ENCODE results near the gene PCDH1.

The PCDH1 gene

DNA sequence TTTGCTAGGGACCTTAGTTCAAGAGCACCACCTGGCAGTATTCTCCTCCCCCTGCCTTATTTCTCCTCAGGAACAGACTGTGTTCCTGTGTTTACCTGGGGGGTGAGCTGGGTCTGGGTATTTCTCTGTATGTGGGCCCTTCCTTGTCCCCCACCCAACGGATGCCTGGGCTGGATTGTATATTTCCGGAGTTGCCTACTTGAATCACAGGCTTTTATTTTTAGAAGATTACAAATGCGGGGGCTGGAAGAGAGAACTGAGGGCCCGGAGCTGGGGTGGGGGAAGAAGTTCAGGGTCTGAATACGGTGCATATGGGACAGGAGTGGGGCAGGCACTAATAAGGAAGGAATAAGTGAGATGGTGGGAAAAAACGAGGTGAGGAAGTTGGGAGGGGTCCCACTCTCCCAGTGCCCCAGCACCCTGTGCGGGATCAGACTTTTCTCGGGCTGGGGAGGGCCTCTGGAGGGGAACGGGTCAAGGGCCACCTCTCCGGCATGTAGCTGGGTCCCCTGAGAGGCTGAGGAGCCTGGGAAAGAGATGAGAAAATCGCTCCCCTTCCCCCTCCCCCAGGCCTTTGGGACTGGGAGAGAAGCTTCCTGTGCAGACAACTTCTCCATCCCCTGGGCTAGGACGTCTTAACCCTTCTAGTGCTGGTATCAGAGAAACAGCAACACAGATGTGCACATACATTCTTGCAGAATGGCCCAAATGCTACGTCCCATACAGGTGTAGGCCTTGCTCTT, 42.1 kb downstream of the PCDH1 start:
- Histone ChIP-seq H3K4me1 (ENCODE audit: control extremely low read depth in 1 of 4, control insufficient read depth in 4 of 4, insufficient read depth in 4 of 4, low read length in 3 of 4) (peaks cover 1 to 56% (median 26%) of the 10 kb centered on the region in 4 experiments), H3K36me3 (ENCODE audit: control insufficient read depth in 4 of 4, insufficient read depth in 4 of 4, low read length in 3 of 4) (no peaks in the 10 kb centered on the region), H3K4me3 (ENCODE audit: control insufficient read depth in 1 of 7, extremely low read depth in 1 of 7, insufficient read depth in 4 of 7, low read depth in 2 of 7, low read length in 6 of 7) (peak overlapping the region in 4 of 7 experiments; percentile 8 to 56 (median 34)), H3K27me3 (replicated peaks in 2 of 5; ENCODE audit: control insufficient read depth in 4 of 5, insufficient read depth in 5 of 5, low read length in 4 of 5) (peaks cover 0 to 2% (median 0%) of the 10 kb centered on the region in 5 experiments), H3K27ac (ENCODE audit: insufficient read depth in 1 of 2, low read depth in 1 of 2, low read length in 2 of 2, poor library complexity in 1 of 2, severe bottlenecking in 2 of 2) (no peak overlapping the region), H3K9me3 (ENCODE audit: control extremely low read depth in 1 of 5, control insufficient read depth in 4 of 5, insufficient read depth in 2 of 5, low read depth in 1 of 5, low read length in 4 of 5) (no peaks in the 10 kb centered on the region)
- ChIA-PET POLR2A (no interaction called here), CTCF (interaction anchor here (0.7 to 3.2 kb wide), 5 partner anchors 9 to 43 kb away, joined by 3 to 12 read pairs (median 6); partner anchors contain the start of gene PCDH1)
- DNase-seq, result peak in 2 of 3 donors; percentile 44 to 57
- WGBS (ENCODE audit: insufficient coverage), result 13% methylated on average over 12 of the region's 13 CpGs

DNA sequence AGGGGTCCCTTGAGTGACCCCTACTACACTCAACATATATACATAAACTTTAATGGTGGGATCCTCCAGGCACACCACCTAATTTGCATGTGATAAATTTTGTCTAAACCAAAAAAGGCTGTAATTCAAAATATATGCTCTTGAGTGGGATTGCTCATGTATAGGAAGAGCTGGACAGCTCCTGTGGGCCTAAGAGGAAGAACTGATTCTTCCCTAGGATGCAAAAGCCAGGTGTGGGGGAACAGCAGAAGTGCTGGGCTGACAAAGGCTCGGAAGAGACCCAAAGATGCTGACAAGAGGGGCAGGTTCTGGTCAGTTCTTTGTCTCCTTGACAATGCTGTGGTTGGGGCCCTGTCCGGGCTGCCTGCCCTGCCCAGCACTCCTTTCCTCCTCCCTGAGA, 43.9 kb downstream of the PCDH1 start:
- Histone ChIP-seq H3K9me3 (ENCODE audit: control extremely low read depth in 1 of 5, control insufficient read depth in 4 of 5, insufficient read depth in 2 of 5, low read depth in 1 of 5, low read length in 4 of 5) (no peaks in the 10 kb centered on the region), H3K27ac (ENCODE audit: insufficient read depth in 1 of 2, low read depth in 1 of 2, low read length in 2 of 2, poor library complexity in 1 of 2, severe bottlenecking in 2 of 2) (no peak overlapping the region), H3K4me1 (ENCODE audit: control extremely low read depth in 1 of 4, control insufficient read depth in 4 of 4, insufficient read depth in 4 of 4, low read length in 3 of 4) (peaks cover 1 to 50% (median 26%) of the 10 kb centered on the region in 4 experiments), H3K4me3 (ENCODE audit: control insufficient read depth in 1 of 7, extremely low read depth in 1 of 7, insufficient read depth in 4 of 7, low read depth in 2 of 7, low read length in 6 of 7) (no peak overlapping the region), H3K36me3 (ENCODE audit: control insufficient read depth in 4 of 4, insufficient read depth in 4 of 4, low read length in 3 of 4) (no peaks in the 10 kb centered on the region), H3K27me3 (replicated peaks in 2 of 5; ENCODE audit: control insufficient read depth in 4 of 5, insufficient read depth in 5 of 5, low read length in 4 of 5) (peaks cover 0 to 2% (median 0%) of the 10 kb centered on the region in 5 experiments)
- DNase-seq, result no peak
- ChIA-PET POLR2A (no interaction called here), CTCF (interaction anchor here (3.2 kb wide), 1 partner anchor 45 kb away, joined by 12 read pairs; the partner anchor contains the start of gene PCDH1)
- WGBS (ENCODE audit: insufficient coverage), result 60% methylated on average over 1 of the region's 2 CpGs

DNA sequence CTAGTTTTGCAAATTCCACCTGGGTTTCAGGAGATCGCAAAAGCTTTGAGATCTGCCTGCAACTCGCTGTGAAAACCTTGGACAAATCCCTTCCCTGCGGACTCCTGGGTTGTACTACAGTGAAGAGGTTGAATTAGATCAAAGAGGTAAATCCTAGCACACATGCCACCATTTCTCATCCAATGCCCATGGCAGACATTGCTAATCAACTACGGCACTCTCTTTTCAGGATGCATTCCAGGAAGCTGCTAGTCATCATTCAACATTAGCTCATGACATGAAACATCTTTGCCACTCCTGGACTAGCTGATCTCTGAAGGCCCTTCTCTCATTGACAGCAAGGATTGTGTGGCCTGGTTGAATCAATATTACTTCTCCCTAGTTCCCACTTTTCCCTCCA, 46.1 kb downstream of the PCDH1 start:
- H3K4me3 ChIP-seq (ENCODE audit: control insufficient read depth in 1 of 7, extremely low read depth in 1 of 7, insufficient read depth in 4 of 7, low read depth in 2 of 7, low read length in 6 of 7), result no peak overlapping the region
- peaks cover 0 to 2% (median 0%) of the 10 kb centered on the region in 5 experiments for H3K27me3 ChIP-seq (replicated peaks in 2 of 5; ENCODE audit: control insufficient read depth in 4 of 5, insufficient read depth in 5 of 5, low read length in 4 of 5)
- ChIA-PET POLR2A (no interaction called here), CTCF (interaction anchor here (0.6 to 0.9 kb wide), 3 partner anchors 19 to 163 kb away, joined by 3 read pairs; no protein-coding TSS in a partner anchor)
- DNase-seq, result no peak
- H3K27ac ChIP-seq (ENCODE audit: insufficient read depth in 1 of 2, low read depth in 1 of 2, low read length in 2 of 2, poor library complexity in 1 of 2, severe bottlenecking in 2 of 2), result no peak overlapping the region
- H3K9me3 ChIP-seq (ENCODE audit: control extremely low read depth in 1 of 5, control insufficient read depth in 4 of 5, insufficient read depth in 2 of 5, low read depth in 1 of 5, low read length in 4 of 5), result no peaks in the 10 kb centered on the region
- H3K36me3 ChIP-seq (ENCODE audit: control insufficient read depth in 4 of 4, insufficient read depth in 4 of 4, low read length in 3 of 4), result no peaks in the 10 kb centered on the region
- 93% methylated on average over 3 of the region's 4 CpGs for WGBS (ENCODE audit: insufficient coverage)
- H3K4me1 ChIP-seq (ENCODE audit: control extremely low read depth in 1 of 4, control insufficient read depth in 4 of 4, insufficient read depth in 4 of 4, low read length in 3 of 4), result peaks cover 1 to 36% (median 25%) of the 10 kb centered on the region in 4 experiments

DNA sequence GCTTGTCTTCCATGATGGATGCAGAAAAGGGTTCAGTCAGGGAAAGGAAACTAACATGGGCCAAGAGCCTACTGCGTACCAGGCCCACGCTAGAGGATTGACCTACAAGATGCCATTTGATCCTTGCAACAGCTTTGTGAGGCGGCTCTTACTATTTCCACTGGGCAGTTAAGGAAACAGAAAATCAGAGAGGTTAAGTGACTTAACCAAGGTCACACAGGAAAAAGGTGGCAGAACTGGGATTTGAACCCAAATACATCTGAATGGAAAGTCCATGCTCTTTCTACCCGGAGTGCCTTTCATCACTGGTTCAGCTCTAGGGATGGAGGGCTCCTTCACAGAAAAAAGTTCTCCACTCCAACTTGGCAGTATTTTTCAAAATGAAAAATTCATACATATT, 50.0 kb downstream of the PCDH1 start:
- POLR2A ChIA-PET, result no interaction called here
- H3K36me3 ChIP-seq (ENCODE audit: control insufficient read depth in 4 of 4, insufficient read depth in 4 of 4, low read length in 3 of 4), result no peaks in the 10 kb centered on the region
- 78% methylated on average over 4 of the region's 4 CpGs for WGBS (ENCODE audit: insufficient coverage)
- H3K9me3 ChIP-seq (ENCODE audit: control extremely low read depth in 1 of 5, control insufficient read depth in 4 of 5, insufficient read depth in 2 of 5, low read depth in 1 of 5, low read length in 4 of 5), result no peaks in the 10 kb centered on the region
- no peak overlapping the region for H3K4me3 ChIP-seq (ENCODE audit: control insufficient read depth in 1 of 7, extremely low read depth in 1 of 7, insufficient read depth in 4 of 7, low read depth in 2 of 7, low read length in 6 of 7)
- DNase-seq, result no peak
- H3K27me3 ChIP-seq (replicated peaks in 2 of 5; ENCODE audit: control insufficient read depth in 4 of 5, insufficient read depth in 5 of 5, low read length in 4 of 5), result peaks cover 0 to 5% (median 0%) of the 10 kb centered on the region in 5 experiments
- no peak overlapping the region for H3K27ac ChIP-seq (ENCODE audit: insufficient read depth in 1 of 2, low read depth in 1 of 2, low read length in 2 of 2, poor library complexity in 1 of 2, severe bottlenecking in 2 of 2)
- CTCF ChIA-PET, result interaction anchor here (0.9 to 7.5 kb wide), 4 partner anchors 14 to 51 kb away, joined by 3 to 51 read pairs (median 4); no protein-coding TSS in a partner anchor
- H3K4me1 ChIP-seq (ENCODE audit: control extremely low read depth in 1 of 4, control insufficient read depth in 4 of 4, insufficient read depth in 4 of 4, low read length in 3 of 4), result peaks cover 0 to 12% (median 6%) of the 10 kb centered on the region in 4 experiments

DNA sequence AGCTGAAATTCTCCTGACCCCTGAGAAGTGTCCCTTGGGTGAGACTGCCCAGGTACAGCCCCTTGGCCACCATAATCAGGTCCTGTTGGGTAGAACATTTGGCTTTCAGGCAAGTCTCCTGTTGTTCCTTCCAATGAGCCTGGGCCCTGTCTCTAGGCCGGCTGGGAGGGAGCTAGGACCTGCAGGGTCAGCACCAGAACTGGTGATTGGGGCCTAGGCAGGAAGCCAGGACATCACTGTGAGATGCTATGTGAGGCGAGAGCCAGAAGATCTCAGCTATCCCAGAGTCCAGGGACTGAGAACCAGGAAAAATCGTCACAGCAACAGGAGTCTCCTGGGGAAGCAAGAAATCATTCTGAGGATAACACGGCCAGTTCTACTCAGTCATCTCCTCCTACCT, 51.5 kb downstream of the PCDH1 start:
- ChIA-PET POLR2A (interaction anchor here (0.6 kb wide), 1 partner anchor 1546 kb away, joined by 4 read pairs; no protein-coding TSS in a partner anchor), CTCF (interaction anchor here (1.0 to 7.5 kb wide), 8 partner anchors 12 to 134 kb away, joined by 3 to 51 read pairs (median 4); partner anchors contain the start of gene PCDH1)
- WGBS (ENCODE audit: insufficient coverage), result 83% methylated on average over 4 of the region's 4 CpGs

DNA sequence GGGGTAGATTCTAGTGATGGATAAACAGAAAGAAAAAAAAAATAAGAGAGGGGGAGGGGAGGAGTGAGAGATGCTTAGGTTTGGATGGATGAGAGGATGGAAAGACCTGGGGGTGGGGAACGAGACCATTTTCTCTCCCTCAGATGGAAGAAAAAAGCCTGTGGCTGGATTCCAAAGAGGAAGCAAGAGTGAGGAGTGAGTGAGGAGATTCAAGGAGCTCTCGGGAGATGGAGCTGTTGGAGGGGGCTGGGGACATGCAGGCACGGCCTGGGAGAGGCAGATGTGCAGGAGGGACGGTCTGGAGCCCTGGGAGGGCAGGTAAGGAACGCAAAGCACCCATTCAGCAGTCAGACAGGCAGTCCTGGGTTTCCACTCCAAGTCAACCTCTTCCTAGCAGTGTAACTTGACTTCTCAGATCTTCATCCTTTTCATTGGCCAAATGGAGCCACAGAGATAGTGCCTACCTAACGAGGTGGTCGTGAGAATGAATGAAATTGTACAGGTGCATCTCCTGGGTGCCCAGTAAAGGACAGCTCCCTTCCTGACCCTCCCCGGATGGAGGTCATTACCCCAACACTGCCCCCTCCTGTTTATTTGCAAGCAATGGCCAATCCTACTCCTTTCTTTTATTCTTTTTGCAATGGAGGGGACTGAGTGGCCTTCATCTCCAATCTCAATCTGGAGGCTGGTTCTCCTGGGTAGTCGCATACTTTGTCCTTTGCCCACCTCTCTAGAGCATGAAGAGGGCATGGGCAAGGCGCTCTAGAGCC, 52.2 kb downstream of the PCDH1 start:
- ChIA-PET CTCF (interaction anchor here (1.0 to 7.5 kb wide), 7 partner anchors 12 to 135 kb away, joined by 3 to 51 read pairs (median 5); no protein-coding TSS in a partner anchor), POLR2A (no interaction called here)
- WGBS (ENCODE audit: insufficient coverage), result 64% methylated on average over 10 of the region's 10 CpGs
- Histone ChIP-seq H3K27ac (ENCODE audit: insufficient read depth in 1 of 2, low read depth in 1 of 2, low read length in 2 of 2, poor library complexity in 1 of 2, severe bottlenecking in 2 of 2) (no peak overlapping the region), H3K9me3 (ENCODE audit: control extremely low read depth in 1 of 5, control insufficient read depth in 4 of 5, insufficient read depth in 2 of 5, low read depth in 1 of 5, low read length in 4 of 5) (no peaks in the 10 kb centered on the region), H3K36me3 (ENCODE audit: control insufficient read depth in 4 of 4, insufficient read depth in 4 of 4, low read length in 3 of 4) (no peaks in the 10 kb centered on the region), H3K4me1 (ENCODE audit: control extremely low read depth in 1 of 4, control insufficient read depth in 4 of 4, insufficient read depth in 4 of 4, low read length in 3 of 4) (peaks cover 0 to 8% (median 3%) of the 10 kb centered on the region in 4 experiments), H3K4me3 (ENCODE audit: control insufficient read depth in 1 of 7, extremely low read depth in 1 of 7, insufficient read depth in 4 of 7, low read depth in 2 of 7, low read length in 6 of 7) (no peak overlapping the region), H3K27me3 (replicated peaks in 2 of 5; ENCODE audit: control insufficient read depth in 4 of 5, insufficient read depth in 5 of 5, low read length in 4 of 5) (peaks cover 0 to 3% (median 0%) of the 10 kb centered on the region in 5 experiments)
- DNase-seq, result no peak

More for the DNA sequence above, 51.5 kb downstream of the PCDH1 start:
- Histone ChIP-seq H3K27ac (ENCODE audit: insufficient read depth in 1 of 2, low read depth in 1 of 2, low read length in 2 of 2, poor library complexity in 1 of 2, severe bottlenecking in 2 of 2) (no peak overlapping the region), H3K27me3 (replicated peaks in 2 of 5; ENCODE audit: control insufficient read depth in 4 of 5, insufficient read depth in 5 of 5, low read length in 4 of 5) (peaks cover 0 to 3% (median 0%) of the 10 kb centered on the region in 5 experiments), H3K36me3 (ENCODE audit: control insufficient read depth in 4 of 4, insufficient read depth in 4 of 4, low read length in 3 of 4) (no peaks in the 10 kb centered on the region), H3K4me3 (ENCODE audit: control insufficient read depth in 1 of 7, extremely low read depth in 1 of 7, insufficient read depth in 4 of 7, low read depth in 2 of 7, low read length in 6 of 7) (no peak overlapping the region), H3K9me3 (ENCODE audit: control extremely low read depth in 1 of 5, control insufficient read depth in 4 of 5, insufficient read depth in 2 of 5, low read depth in 1 of 5, low read length in 4 of 5) (no peaks in the 10 kb centered on the region), H3K4me1 (ENCODE audit: control extremely low read depth in 1 of 4, control insufficient read depth in 4 of 4, insufficient read depth in 4 of 4, low read length in 3 of 4) (peaks cover 0 to 8% (median 3%) of the 10 kb centered on the region in 4 experiments)
- no peak for DNase-seq

All from common myeloid progenitor, CD34-positive (primary cell).